ENCODE results near the gene LMX1B. TPM values are rescaled to one million over a fixed set of nuclear protein-coding genes. Genes with fewer than 3 reads are reported as not detected.
A peak's percentile ranks its signal among the peaks of the same experiment; 100 is the strongest.

Gene LMX1B
- total RNA-seq, 1 experiment from 2014 or later = 0.55 TPM

DNA sequence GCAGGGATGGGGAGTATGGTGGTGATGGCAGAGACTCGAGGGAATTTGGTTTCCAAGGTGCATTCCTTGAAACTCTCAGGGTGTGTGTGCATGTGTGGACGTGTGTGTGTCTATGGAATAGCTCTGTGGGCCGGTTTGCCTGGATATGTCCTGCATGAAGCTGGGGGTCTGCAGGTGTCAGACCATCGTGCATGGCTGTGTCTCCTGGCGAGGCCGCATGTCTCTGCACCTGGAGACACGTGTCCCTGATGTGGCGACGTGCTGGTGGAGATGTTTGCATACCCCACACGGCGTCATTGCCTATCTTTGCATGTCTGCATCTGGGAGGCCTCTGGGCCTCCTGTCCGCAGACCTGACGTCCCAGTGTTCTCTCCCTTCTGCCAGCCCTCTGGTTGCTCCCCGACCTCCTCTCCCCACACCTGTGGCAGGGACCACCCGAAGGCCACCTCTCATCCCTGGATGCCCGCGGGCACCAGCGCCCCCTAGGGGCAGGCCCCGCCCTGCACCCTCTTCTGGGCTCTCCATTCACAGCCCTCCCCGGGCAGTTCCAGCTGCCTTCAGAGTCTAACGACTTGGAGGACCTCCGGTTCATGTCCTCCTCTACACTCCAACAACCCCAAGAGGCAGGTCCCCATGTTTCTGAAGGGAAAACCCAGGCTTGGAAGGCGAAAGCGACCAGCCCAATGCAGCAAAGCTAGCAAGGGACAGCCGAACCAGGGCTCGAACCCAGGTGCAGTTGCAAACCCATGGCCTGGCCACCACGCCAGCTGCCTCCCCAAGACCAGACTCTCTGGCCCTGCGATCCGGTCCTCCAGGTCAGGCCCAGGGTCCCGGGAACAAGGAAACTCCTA, 88.6 kb downstream of the LMX1B start:
- Histone ChIP-seq H3F3A (ENCODE audit: low read length, unreplicated experiment) (no peaks in the 10 kb centered on the region), H3K36me3 (ENCODE audit: low read depth, low read length) (no peaks in the 10 kb centered on the region), H2AFZ (ENCODE audit: low read length) (no peak overlapping the region), H4K20me1 (ENCODE audit: low read length) (no peaks in the 10 kb centered on the region), H3K79me2 (ENCODE audit: low read length) (no peaks in the 10 kb centered on the region), H3K27me3 (ENCODE audit: low read length) (no peaks in the 10 kb centered on the region), H3K4me3 (ENCODE audit: low read length) (no peak overlapping the region), H3K9me3 (ENCODE audit: low read length) (no peaks in the 10 kb centered on the region), H3K4me2 (ENCODE audit: low read length) (no peak overlapping the region), H3K4me1 (ENCODE audit: insufficient read depth, low read length) (peaks cover 15% of the 10 kb centered on the region), H3K9me2 (replicated peaks; ENCODE audit: low read length) (no peaks in the 10 kb centered on the region), H3K9ac (ENCODE audit: low read length) (no peak overlapping the region), H3K27ac (ENCODE audit: low read length) (no peak overlapping the region)
- ChIA-PET CTCF (no interaction called here), POLR2A (ENCODE audit: unreplicated experiment) (no interaction called here)
- no peak for ATAC-seq
- BruUV-seq (replicated peaks) = no TSS peak
- TF ChIP-seq, protein P1, sequence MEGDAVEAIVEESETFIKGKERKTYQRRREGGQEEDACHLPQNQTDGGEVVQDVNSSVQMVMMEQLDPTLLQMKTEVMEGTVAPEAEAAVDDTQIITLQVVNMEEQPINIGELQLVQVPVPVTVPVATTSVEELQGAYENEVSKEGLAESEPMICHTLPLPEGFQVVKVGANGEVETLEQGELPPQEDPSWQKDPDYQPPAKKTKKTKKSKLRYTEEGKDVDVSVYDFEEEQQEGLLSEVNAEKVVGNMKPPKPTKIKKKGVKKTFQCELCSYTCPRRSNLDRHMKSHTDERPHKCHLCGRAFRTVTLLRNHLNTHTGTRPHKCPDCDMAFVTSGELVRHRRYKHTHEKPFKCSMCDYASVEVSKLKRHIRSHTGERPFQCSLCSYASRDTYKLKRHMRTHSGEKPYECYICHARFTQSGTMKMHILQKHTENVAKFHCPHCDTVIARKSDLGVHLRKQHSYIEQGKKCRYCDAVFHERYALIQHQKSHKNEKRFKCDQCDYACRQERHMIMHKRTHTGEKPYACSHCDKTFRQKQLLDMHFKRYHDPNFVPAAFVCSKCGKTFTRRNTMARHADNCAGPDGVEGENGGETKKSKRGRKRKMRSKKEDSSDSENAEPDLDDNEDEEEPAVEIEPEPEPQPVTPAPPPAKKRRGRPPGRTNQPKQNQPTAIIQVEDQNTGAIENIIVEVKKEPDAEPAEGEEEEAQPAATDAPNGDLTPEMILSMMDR (conservative IDR thresholded peaks at IDR 0.05; ENCODE audit: low read depth, low read length) = peak; percentile 73
- no peak for TF ChIP-seq EZH2 (IDR thresholded peaks at IDR 0.05; ENCODE audit: low read length, unreplicated experiment)
- DNase-seq = no peak
- intact Hi-C loops (cut with micrococcal nuclease) = no loop called here

DNA sequence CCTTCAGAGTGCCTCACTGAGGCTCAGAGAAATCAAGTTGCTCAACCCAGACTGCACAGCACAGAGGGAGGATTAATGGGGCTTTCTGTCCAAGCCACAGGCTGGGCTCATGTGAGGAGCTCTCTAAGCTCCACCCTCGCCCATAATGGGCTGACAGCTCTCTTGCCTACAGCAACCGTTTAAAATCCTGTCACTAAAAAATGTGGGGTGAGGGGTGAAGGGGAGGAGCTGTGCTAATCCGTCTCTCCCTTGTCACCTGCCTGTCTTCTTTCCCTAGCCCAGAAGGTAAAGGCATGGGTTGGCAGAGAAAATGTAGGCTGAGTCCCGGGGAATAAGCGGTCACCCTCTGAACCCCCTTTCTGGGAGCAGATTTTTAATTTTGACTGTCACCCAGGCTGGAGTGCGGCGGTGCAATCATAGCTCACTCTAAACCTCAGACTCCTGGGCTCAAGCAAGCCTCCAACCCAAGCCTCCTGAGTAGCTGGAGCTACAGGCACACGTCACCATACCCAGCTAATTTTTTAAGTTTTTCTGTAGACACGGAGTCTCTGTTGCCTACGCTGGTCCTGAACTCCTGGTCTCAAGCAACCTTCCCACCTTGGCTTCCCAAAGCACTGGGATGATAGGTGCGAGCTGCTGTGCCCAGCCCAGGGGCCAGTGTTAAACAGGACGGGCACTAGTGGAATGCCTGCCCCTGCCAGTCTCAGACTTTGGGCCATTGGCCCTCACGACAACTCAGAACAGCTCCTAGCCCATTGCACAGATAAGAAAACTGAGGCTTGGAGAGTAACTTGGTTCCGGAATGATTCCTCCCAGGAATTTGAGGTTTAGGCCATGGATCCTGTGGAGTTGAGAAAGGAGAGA, 89.5 kb downstream of the LMX1B start:
- no peak overlapping the region for H3K4me2 ChIP-seq (ENCODE audit: low read length)
- CTCF ChIA-PET = no interaction called here
- no peak overlapping the region for H3K9ac ChIP-seq (ENCODE audit: low read length)

More for the DNA sequence above, 89.5 kb downstream of the LMX1B start:
- BruUV-seq (replicated peaks) = no TSS peak
- Histone ChIP-seq H3K79me2 (ENCODE audit: low read length) (no peaks in the 10 kb centered on the region), H3K27me3 (ENCODE audit: low read length) (no peaks in the 10 kb centered on the region), H3K36me3 (ENCODE audit: low read depth, low read length) (no peaks in the 10 kb centered on the region), H3K9me2 (replicated peaks; ENCODE audit: low read length) (no peaks in the 10 kb centered on the region), H3K4me3 (ENCODE audit: low read length) (no peak overlapping the region), H3K27ac (ENCODE audit: low read length) (no peak overlapping the region), H3K4me1 (ENCODE audit: insufficient read depth, low read length) (peaks cover 15% of the 10 kb centered on the region), H4K20me1 (ENCODE audit: low read length) (no peaks in the 10 kb centered on the region), H2AFZ (ENCODE audit: low read length) (no peak overlapping the region), H3K9me3 (ENCODE audit: low read length) (no peaks in the 10 kb centered on the region), H3F3A (ENCODE audit: low read length, unreplicated experiment) (no peaks in the 10 kb centered on the region)
- no peak for ATAC-seq
- TF ChIP-seq EZH2 (IDR thresholded peaks at IDR 0.05; ENCODE audit: low read length, unreplicated experiment) (no peak), EZH2phosphoT487 (IDR thresholded peaks at IDR 0.05; ENCODE audit: borderline replicate concordance, low read length) (no peak)
- TF ChIP-seq, protein P1 (conservative IDR thresholded peaks at IDR 0.05; ENCODE audit: low read depth, low read length) = no peak
- intact Hi-C loops (cut with micrococcal nuclease) = no loop called here
- POLR2A ChIA-PET (ENCODE audit: unreplicated experiment) = no interaction called here
- no peak for DNase-seq
